Endothelial cell of umbilical vein (primary cell): Measurements from ENCODE around the gene SMIM17.

ENCODE experiments used
- CTCF ChIP-seq, 2 donors: IDR thresholded peaks; 1 replicate in 1 of 2; 2 replicates in 1 of 2; pipeline ENCODE4 v1.5.1; 2011; ENCODE audit warnings: low read length in 2 of 2, mild to moderate bottlenecking in 2 of 2, moderate library complexity in 2 of 2, control low read depth in 1 of 2, inconsistent platforms in 1 of 2, low read depth in 1 of 2; ENCODE audit not compliant: insufficient read depth in 1 of 2; ENCODE audit errors: extremely low read depth in 1 of 2
- EZH2 ChIP-seq: IDR thresholded peaks from 2 replicates; pipeline ENCODE4 v1.6.1; 2012; ENCODE audit warnings: borderline replicate concordance, low read depth, mild to moderate bottlenecking, moderate library complexity, low read length, inconsistent platforms; ENCODE audit not compliant: severe bottlenecking
- FOS ChIP-seq: IDR thresholded peaks from 2 replicates; pipeline ENCODE4 v1.6.1; 2011; ENCODE audit warnings: mild to moderate bottlenecking, low read length, moderate library complexity, borderline replicate concordance; ENCODE audit not compliant: insufficient read depth
- POLR2A ChIP-seq: IDR thresholded peaks from 2 replicates; pipeline ENCODE4 v1.6.1; 2012; ENCODE audit warnings: low read depth, mild to moderate bottlenecking, control low read depth, low read length
- POLR2AphosphoS5 ChIP-seq: IDR thresholded peaks from 2 replicates; pipeline ENCODE4 v1.6.1; 2012; ENCODE audit warnings: low read depth, mild to moderate bottlenecking, control low read depth, low read length, moderate library complexity; ENCODE audit not compliant: insufficient read depth

DNA sequence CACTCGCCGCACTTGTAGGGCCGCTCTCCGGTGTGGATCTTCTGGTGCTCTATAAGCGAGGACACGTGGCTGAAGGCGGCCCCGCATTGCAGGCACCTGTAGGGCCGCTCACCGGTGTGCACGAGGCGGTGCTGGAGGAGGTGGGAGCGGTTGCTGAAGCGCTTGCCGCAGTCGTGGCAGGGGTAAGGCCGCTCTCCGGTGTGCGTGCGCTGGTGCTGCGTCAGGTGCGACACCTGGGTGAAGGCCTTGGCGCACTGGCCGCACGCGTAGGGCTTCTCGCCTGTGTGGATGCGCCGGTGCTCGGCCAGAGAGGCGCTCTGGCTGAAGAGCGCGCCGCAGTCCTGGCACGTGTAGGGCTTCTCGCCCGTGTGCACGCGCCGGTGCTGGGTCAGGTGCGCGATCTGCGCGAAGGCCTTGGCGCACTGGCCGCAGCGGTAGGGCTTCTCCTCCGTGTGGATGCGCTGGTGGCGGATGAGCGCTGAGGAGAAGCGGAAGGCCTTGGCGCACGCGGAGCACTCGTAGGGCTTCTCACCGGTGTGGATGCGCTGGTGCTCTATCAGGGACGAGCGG is 21.1 kb downstream of the SMIM17 start:
- TF ChIP-seq CTCF (IDR thresholded peaks at IDR 0.05; ENCODE audit: extremely low read depth in 1 of 2, insufficient read depth in 1 of 2, low read depth in 1 of 2, low read length in 2 of 2) (no peak), POLR2AphosphoS5 (no peak), POLR2A (no peak), EZH2 (no peak), FOS (no peak)
